Measurements from ENCODE around the gene FOXK2.

GRCh38 chr17:82527898-82528297 is 8.4 kb downstream of the FOXK2 start:
- TF ChIP-seq KDM5A (IDR thresholded peaks at IDR 0.05; ENCODE audit: low read length) (no peak), SUZ12 (IDR thresholded peaks at IDR 0.05; ENCODE audit: low read length) (no peak), EZH2 (IDR thresholded peaks at IDR 0.05; ENCODE audit: low read depth, low read length, severe bottlenecking) (no peak), POLR2AphosphoS5 (IDR thresholded peaks at IDR 0.05; ENCODE audit: low read depth, low read length) (no peak), YY1 (IDR thresholded peaks at IDR 0.05; ENCODE audit: low read depth, low read length) (no peak), ATF2 (IDR thresholded peaks at IDR 0.05; ENCODE audit: low read length) (no peak), TAF1 (IDR thresholded peaks at IDR 0.05; ENCODE audit: low read depth, low read length) (no peak)
